ENCODE data around the gene SNX20. TPM values are rescaled to one million over a fixed set of nuclear protein-coding genes. Genes with fewer than 3 reads are reported as not detected.

The SNX20 gene
- total and polyA plus RNA-seq, 2 of the 13 experiments (the other 11 are each of a cell fraction or from before 2014, with no cell fraction given) = not detected

DNA sequence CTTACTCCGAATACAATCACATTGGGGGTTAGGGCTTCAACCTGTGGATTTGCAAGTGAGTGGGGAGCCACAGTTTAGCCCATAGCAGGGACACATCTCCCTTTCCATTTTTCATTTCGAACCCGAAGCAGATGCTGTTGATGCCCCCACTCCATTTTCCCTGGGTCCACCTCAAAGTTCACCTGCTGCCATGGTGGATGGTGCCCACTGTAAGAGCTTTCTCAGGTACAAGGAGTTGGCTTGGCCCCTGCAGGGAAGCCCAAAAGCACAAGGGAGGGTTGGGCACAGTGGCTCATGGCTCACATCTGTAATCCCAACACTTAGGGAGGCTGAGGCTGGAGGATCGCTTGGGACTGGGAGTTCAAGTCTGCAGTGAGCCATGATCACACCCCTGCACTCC lies 51.8 kb downstream of the SNX20 start:
- Histone ChIP-seq H4K20me1 (ENCODE audit: insufficient read depth, low read length) (peaks cover 51% of the 10 kb centered on the region), H3K4me2 (ENCODE audit: low read depth, low read length) (no peak overlapping the region), H3K79me2 (ENCODE audit: insufficient read depth, low read length) (no peaks in the 10 kb centered on the region), H3K27me3 (ENCODE audit: control insufficient read depth in 1 of 2, insufficient read depth in 2 of 2, low read length in 2 of 2) (no peaks in the 10 kb centered on the region), H3K9me3 (ENCODE audit: low read length) (no peaks in the 10 kb centered on the region), H3K4me1 (ENCODE audit: insufficient read depth, low read length) (peaks cover 12% of the 10 kb centered on the region; the same call in 1 of the 2 replicates), H2AFZ (ENCODE audit: low read length) (no peak overlapping the region), H3K27ac (ENCODE audit: extremely low read length, insufficient read depth, low read length) (no peak overlapping the region), H3K4me3 (replicated peaks in 1 of 3; ENCODE audit: insufficient read depth in 1 of 3, low read depth in 2 of 3, low read length in 3 of 3) (no peak overlapping the region), H3K36me3 (replicated peaks in 1 of 2; ENCODE audit: control insufficient read depth in 1 of 2, insufficient read depth in 2 of 2, low read length in 2 of 2) (peaks cover 77 to 96% of the 10 kb centered on the region in 2 experiments), H3K9ac (ENCODE audit: insufficient read depth, low read depth, low read length) (no peak overlapping the region)
- no TSS peak for BruUV-seq (replicated peaks)
- POLR2A ChIA-PET = interaction anchor here (1.3 kb wide), 1 partner anchor 13 kb away, joined by 3 read pairs; no protein-coding TSS in a partner anchor
- ATAC-seq = no peak
- in situ Hi-C loops (cut with HindIII; ENCODE audit: extremely low pct_ligation_motif_present, low pct_unique_long_range_greater_than_20kb) = no loop called here
- no peak for DNase-seq (ENCODE audit: low spot score)
- 99% methylated on average over 4 of the region's 4 CpGs for WGBS (ENCODE audit: low lambda C conversion rate)
- peak; percentile 46 for TF ChIP-seq POLR2G (IDR thresholded peaks at IDR 0.05; ENCODE audit: low read depth, low read length)
- peak; percentile 98 for TF ChIP-seq RBM22 (optimal IDR thresholded peaks at IDR 0.05; ENCODE audit: low read length)
- TF ChIP-seq ATF5 (CRISPR knock-in tag; IDR thresholded peaks at IDR 0.05; ENCODE audit: low read depth) = no peak
- no peak for TF ChIP-seq KLF9 (CRISPR knock-in tag; IDR thresholded peaks at IDR 0.05; ENCODE audit: low read depth)
- TF ChIP-seq ZNF556 (CRISPR knock-in tag; IDR thresholded peaks at IDR 0.05; ENCODE audit: borderline replicate concordance) = peak; percentile 31; the same call in 1 of the 2 replicates
- peak; percentile 11 for TF ChIP-seq SRSF1 (optimal IDR thresholded peaks at IDR 0.05; ENCODE audit: low read depth, low read length)
- TF ChIP-seq ZNF761 (CRISPR knock-in tag; conservative IDR thresholded peaks at IDR 0.05) = 0 out of 2 replicates have a peak, but pooled peaks have one; percentile 25
- TF ChIP-seq, protein P1, sequence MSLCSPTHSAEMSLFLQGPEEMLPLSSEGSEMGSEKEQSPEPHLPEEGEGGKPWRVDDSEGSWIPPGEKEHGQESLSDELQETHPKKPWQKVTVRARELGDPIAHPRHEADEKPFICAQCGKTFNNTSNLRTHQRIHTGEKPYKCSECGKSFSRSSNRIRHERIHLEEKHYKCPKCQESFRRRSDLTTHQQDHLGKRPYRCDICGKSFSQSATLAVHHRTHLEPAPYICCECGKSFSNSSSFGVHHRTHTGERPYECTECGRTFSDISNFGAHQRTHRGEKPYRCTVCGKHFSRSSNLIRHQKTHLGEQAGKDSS (CRISPR knock-in tag; IDR thresholded peaks at IDR 0.05; ENCODE audit: borderline replicate concordance, low read depth) = 0 out of 2 replicates have a peak, but pooled peaks have one; percentile 34
- CTCF ChIA-PET (ENCODE audit: low intra/inter-chr PET ratio, low total read pairs) = no interaction called here
- FAIRE-seq = peak; percentile 12
- intact Hi-C loops (cut with micrococcal nuclease; ENCODE audit: unreplicated experiment) = no loop called here

All from HepG2 (cell line).